Astrocyte (in vitro differentiated cells and primary cell): ENCODE data around the gene PRR5L. TPM values are rescaled to one million over a fixed set of nuclear protein-coding genes. Genes with fewer than 3 reads are reported as not detected.

Experiments
- DNase-seq: peaks from one replicate; pipeline ENCODE4 v3.0.0-alpha.2; 2010; ENCODE audit warnings: low read depth
- FAIRE-seq: peaks from 2 replicates; lab custom pipeline; 2011; peaks lifted over from hg19 to GRCh38; lab: Jason Lieb, UNC
- H2AFZ ChIP-seq: 2 replicates; pipeline ENCODE4 v1.6.0; 2012; ENCODE audit warnings: low read depth, low read length, inconsistent platforms
- H3K27ac ChIP-seq: 2 replicates; pipeline ENCODE4 v1.5.1; 2011; ENCODE audit warnings: low read depth, low read length, inconsistent platforms
- H3K27me3 ChIP-seq: 2 replicates; pipeline ENCODE4 v1.6.0; 2011; ENCODE audit warnings: low read length, inconsistent platforms; ENCODE audit not compliant: insufficient read depth
- H3K36me3 ChIP-seq: 2 replicates; pipeline ENCODE4 v1.5.1; 2011; ENCODE audit warnings: low read length, inconsistent platforms; ENCODE audit not compliant: insufficient read depth
- H3K4me1 ChIP-seq: 2 replicates; pipeline ENCODE4 v1.5.1; 2011; ENCODE audit warnings: low read length, inconsistent platforms; ENCODE audit not compliant: insufficient read depth
- H3K4me2 ChIP-seq: 2 replicates; pipeline ENCODE4 v1.6.0; 2012; ENCODE audit warnings: low read length, inconsistent platforms
- H3K4me3 ChIP-seq: 2 replicates; pipeline ENCODE4 v1.5.1; 2011; ENCODE audit warnings: low read depth, mild to moderate bottlenecking, low read length, inconsistent platforms; ENCODE audit not compliant: insufficient read depth
- H3K79me2 ChIP-seq: 2 replicates; pipeline ENCODE4 v1.6.0; 2012; ENCODE audit warnings: mild to moderate bottlenecking, low read length, inconsistent platforms; ENCODE audit not compliant: insufficient read depth
- H3K9ac ChIP-seq: 2 replicates; pipeline ENCODE4 v1.6.0; 2012; ENCODE audit warnings: mild to moderate bottlenecking, low read length, inconsistent platforms
- H3K9me3 ChIP-seq: 2 replicates; pipeline ENCODE4 v1.5.1; 2012; ENCODE audit warnings: low read depth, mild to moderate bottlenecking, low read length, inconsistent platforms; ENCODE audit not compliant: insufficient read depth
- H4K20me1 ChIP-seq: 2 replicates; pipeline ENCODE4 v1.6.0; 2012; ENCODE audit warnings: low read length, inconsistent platforms; ENCODE audit not compliant: insufficient read depth
- H3K27ac Mint-ChIP-seq: one replicate; pipeline ENCODE4 v1.8.0; 2021; ENCODE audit warnings: mild to moderate bottlenecking, mixed read lengths; ENCODE audit not compliant: unreplicated experiment
- H3K27me3 Mint-ChIP-seq: one replicate; pipeline ENCODE4 v1.8.0; 2021; ENCODE audit warnings: low read depth, mixed read lengths; ENCODE audit not compliant: unreplicated experiment
- H3K36me3 Mint-ChIP-seq: one replicate; pipeline ENCODE4 v1.8.0; 2021; ENCODE audit warnings: low read depth, mixed read lengths; ENCODE audit not compliant: unreplicated experiment
- H3K4me1 Mint-ChIP-seq: one replicate; pipeline ENCODE4 v1.8.0; 2021; ENCODE audit warnings: low read depth, mixed read lengths; ENCODE audit not compliant: unreplicated experiment
- H3K4me3 Mint-ChIP-seq: one replicate; pipeline ENCODE4 v1.8.0; 2021; ENCODE audit warnings: mild to moderate bottlenecking, moderate library complexity, mixed read lengths; ENCODE audit not compliant: unreplicated experiment
- H3K9me3 Mint-ChIP-seq: one replicate; pipeline ENCODE4 v1.8.0; 2021; ENCODE audit warnings: mild to moderate bottlenecking, mixed read lengths; ENCODE audit not compliant: unreplicated experiment
- CTCF ChIP-seq: IDR thresholded peaks from 2 replicates; pipeline ENCODE4 v1.5.1; 2011; ENCODE audit warnings: low read depth, mild to moderate bottlenecking, inconsistent platforms, low read length, moderate library complexity; ENCODE audit not compliant: insufficient read depth
- EZH2 ChIP-seq: IDR thresholded peaks from 2 replicates; pipeline ENCODE4 v1.6.1; 2012; ENCODE audit warnings: mild to moderate bottlenecking, low read length, inconsistent platforms; ENCODE audit not compliant: insufficient read depth
- total RNA-seq: library from RNA; stranded (reverse); gene quantifications from 2 replicates; pipeline ENCODE4 v1.2.1, GENCODE V29; 2021

PRR5L gene
- total RNA-seq, 1 donor from 2014 or later = 55.6 TPM

GRCh38 chr11:36451045-36451444, 155.0 kb downstream of the PRR5L start:
- no peaks in the 10 kb centered on the region for H3K27me3 Mint-ChIP-seq
- H3K36me3 Mint-ChIP-seq = peaks cover 64% of the 10 kb centered on the region
- H3K4me1 Mint-ChIP-seq = peaks cover 52% of the 10 kb centered on the region
- peaks cover 10% of the 10 kb centered on the region for H3K36me3 ChIP-seq
- H3K9me3 ChIP-seq = no peaks in the 10 kb centered on the region
- H3K4me2 ChIP-seq = no peak overlapping the region
- no peaks in the 10 kb centered on the region for H4K20me1 ChIP-seq
- TF ChIP-seq CTCF (no peak), EZH2 (no peak)
- no peaks in the 10 kb centered on the region for H3K27me3 ChIP-seq
- H3K27ac ChIP-seq = no peak overlapping the region
- no peak overlapping the region for H3K9ac ChIP-seq
- DNase-seq (no peak), FAIRE-seq (peak; percentile 29)
- no peaks in the 10 kb centered on the region for H3K9me3 Mint-ChIP-seq
- H2AFZ ChIP-seq = no peak overlapping the region
- H3K4me3 ChIP-seq = no peak overlapping the region
- no peak overlapping the region for H3K4me3 Mint-ChIP-seq
- H3K4me1 ChIP-seq = peaks cover 38% of the 10 kb centered on the region
- H3K79me2 ChIP-seq = no peaks in the 10 kb centered on the region
- no peak overlapping the region for H3K27ac Mint-ChIP-seq

- Histone ChIP-seq H3K9me3 (no peaks in the 10 kb centered on the region), H3K4me3 (no peak overlapping the region), H3K36me3 (peaks cover 10% of the 10 kb centered on the region), H3K4me1 (peaks cover 45% of the 10 kb centered on the region), H3K27me3 (no peaks in the 10 kb centered on the region), H3K79me2 (no peaks in the 10 kb centered on the region), H3K9ac (no peak overlapping the region), H4K20me1 (no peaks in the 10 kb centered on the region), H2AFZ (no peak overlapping the region), H3K27ac (no peak overlapping the region), H3K4me2 (no peak overlapping the region)
- Mint-ChIP-seq H3K9me3 (no peaks in the 10 kb centered on the region), H3K27me3 (no peaks in the 10 kb centered on the region), H3K4me1 (peaks cover 58% of the 10 kb centered on the region), H3K4me3 (no peak overlapping the region), H3K27ac (no peak overlapping the region), H3K36me3 (peaks cover 57% of the 10 kb centered on the region)
- TF ChIP-seq EZH2 (no peak), CTCF (no peak)
- FAIRE-seq (no peak), DNase-seq (no peak)
Observed at GRCh38 chr11:36451681-36452080, 155.6 kb downstream of the PRR5L start.

GRCh38 chr11:36452236-36452940, 156.3 kb downstream of the PRR5L start:
- Histone ChIP-seq H3K36me3 (peaks cover 10% of the 10 kb centered on the region), H2AFZ (no peak overlapping the region), H3K4me2 (no peak overlapping the region), H3K4me3 (no peak overlapping the region), H3K9me3 (no peaks in the 10 kb centered on the region), H3K9ac (no peak overlapping the region), H3K27me3 (no peaks in the 10 kb centered on the region), H3K4me1 (peaks cover 47% of the 10 kb centered on the region), H3K79me2 (no peaks in the 10 kb centered on the region), H4K20me1 (no peaks in the 10 kb centered on the region), H3K27ac (no peak overlapping the region)
- Mint-ChIP-seq H3K27me3 (no peaks in the 10 kb centered on the region), H3K27ac (peak overlapping the region; percentile 63), H3K4me3 (no peak overlapping the region), H3K4me1 (peaks cover 62% of the 10 kb centered on the region), H3K36me3 (peaks cover 52% of the 10 kb centered on the region), H3K9me3 (no peaks in the 10 kb centered on the region)
- TF ChIP-seq CTCF = no peak
- TF ChIP-seq EZH2 = no peak
- DNase-seq (peak; percentile 65), FAIRE-seq (no peak)
